ENCODE results near the gene PPP1R18.

Gene PPP1R18

GRCh38 chr6:30691208-30691847 lies 4.9 kb upstream of the PPP1R18 start:
- TF ChIP-seq CTCF (IDR thresholded peaks at IDR 0.05) = no peak

- TF ChIP-seq CTCF (IDR thresholded peaks at IDR 0.05) = no peak
These were observed 4.2 kb upstream of the PPP1R18 start, which contains the start of gene NRM for GRCh38 chr6:30690403-30691207. TSS of gene NRM (minus strand) at chr6:30690984. CDS start at chr6:30690974, 10 bp downstream.

- no peak for TF ChIP-seq CTCF (IDR thresholded peaks at IDR 0.05)
These were observed 3.5 kb upstream of the PPP1R18 start for GRCh38 chr6:30689985-30690384.

GRCh38 chr6:30689022-30689865 lies 2.8 kb upstream of the PPP1R18 start:
- no peak for TF ChIP-seq CTCF (IDR thresholded peaks at IDR 0.05)

GRCh38 chr6:30688569-30688968 lies 2.1 kb upstream of the PPP1R18 start:
- TF ChIP-seq CTCF (IDR thresholded peaks at IDR 0.05) = no peak

- no peak for TF ChIP-seq CTCF (IDR thresholded peaks at IDR 0.05)
These were observed 1.4 kb upstream of the PPP1R18 start for GRCh38 chr6:30687659-30688431.
